ENCODE results near the gene CDHR5. TPM values are rescaled to one million over a fixed set of nuclear protein-coding genes. Genes with fewer than 3 reads are reported as not detected.

CDHR5 gene
- total RNA-seq, 1 experiment from 2014 or later: not detected

DNA sequence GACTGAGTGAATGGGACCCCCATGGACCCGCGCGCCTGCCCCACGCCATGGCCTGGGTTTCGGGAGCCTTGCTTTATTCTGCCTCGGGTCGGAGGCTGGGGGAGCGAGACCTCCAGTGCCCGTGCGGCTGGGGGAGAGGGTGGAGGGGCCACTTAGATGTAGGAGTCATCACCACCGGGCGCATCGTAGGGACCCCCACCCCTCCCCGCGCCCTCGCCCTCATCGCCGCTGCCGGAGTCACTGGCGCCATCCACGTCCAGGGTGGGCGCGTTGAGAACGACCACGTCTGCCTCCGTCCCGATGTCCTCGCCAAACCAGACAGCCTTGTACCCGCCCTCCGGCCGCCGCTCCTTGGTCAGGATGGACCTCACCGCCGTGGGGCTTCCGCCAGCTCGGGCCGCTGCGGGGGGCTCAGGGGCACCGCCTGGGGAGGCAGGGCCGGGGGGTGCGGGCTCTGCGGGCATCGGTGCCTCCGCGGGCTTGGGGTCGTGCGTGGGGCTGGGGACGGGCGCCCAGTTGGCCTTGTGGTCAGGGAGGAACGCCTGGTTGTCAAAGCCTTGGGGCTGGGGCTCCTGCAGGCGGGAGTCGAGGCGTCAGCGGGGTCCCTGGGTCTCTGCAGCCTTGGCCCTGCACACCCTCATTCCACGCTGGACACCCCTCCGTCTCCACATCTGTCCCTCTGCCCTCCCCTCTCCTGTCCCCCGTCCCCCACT lies 7.4 kb downstream of the CDHR5 start:
- DNase-seq (ENCODE audit: unreplicated experiment): no peak
- no peak overlapping the region for H3K27ac Mint-ChIP-seq (ENCODE audit: low read depth, unreplicated experiment)
- ChIA-PET POLR2A (interaction anchor here (0.6 kb wide), 1 partner anchor 321 kb away, joined by 4 read pairs; no protein-coding TSS in a partner anchor), CTCF (no interaction called here)
- no peaks in the 10 kb centered on the region for H3K9me3 Mint-ChIP-seq (ENCODE audit: unreplicated experiment)
- intact Hi-C loops (cut with micrococcal nuclease): loop anchor here (10.0 kb wide), 1 partner anchor 53 kb away; the partner anchor contains the start of genes LMNTD2 and RASSF7
- BruUV-seq (replicated peaks): no TSS peak
- TF ChIP-seq, protein P1, sequence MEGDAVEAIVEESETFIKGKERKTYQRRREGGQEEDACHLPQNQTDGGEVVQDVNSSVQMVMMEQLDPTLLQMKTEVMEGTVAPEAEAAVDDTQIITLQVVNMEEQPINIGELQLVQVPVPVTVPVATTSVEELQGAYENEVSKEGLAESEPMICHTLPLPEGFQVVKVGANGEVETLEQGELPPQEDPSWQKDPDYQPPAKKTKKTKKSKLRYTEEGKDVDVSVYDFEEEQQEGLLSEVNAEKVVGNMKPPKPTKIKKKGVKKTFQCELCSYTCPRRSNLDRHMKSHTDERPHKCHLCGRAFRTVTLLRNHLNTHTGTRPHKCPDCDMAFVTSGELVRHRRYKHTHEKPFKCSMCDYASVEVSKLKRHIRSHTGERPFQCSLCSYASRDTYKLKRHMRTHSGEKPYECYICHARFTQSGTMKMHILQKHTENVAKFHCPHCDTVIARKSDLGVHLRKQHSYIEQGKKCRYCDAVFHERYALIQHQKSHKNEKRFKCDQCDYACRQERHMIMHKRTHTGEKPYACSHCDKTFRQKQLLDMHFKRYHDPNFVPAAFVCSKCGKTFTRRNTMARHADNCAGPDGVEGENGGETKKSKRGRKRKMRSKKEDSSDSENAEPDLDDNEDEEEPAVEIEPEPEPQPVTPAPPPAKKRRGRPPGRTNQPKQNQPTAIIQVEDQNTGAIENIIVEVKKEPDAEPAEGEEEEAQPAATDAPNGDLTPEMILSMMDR (IDR thresholded peaks at IDR 0.05; ENCODE audit: unreplicated experiment): no peak
- peaks cover 30% of the 10 kb centered on the region for H3K36me3 Mint-ChIP-seq (ENCODE audit: insufficient read depth, unreplicated experiment)
- no peaks in the 10 kb centered on the region for H3K27me3 Mint-ChIP-seq (ENCODE audit: insufficient read depth, unreplicated experiment)
- H3K4me1 Mint-ChIP-seq (ENCODE audit: insufficient read depth, unreplicated experiment): peaks cover 6% of the 10 kb centered on the region
- no peak overlapping the region for H3K4me3 Mint-ChIP-seq (ENCODE audit: unreplicated experiment)

DNA sequence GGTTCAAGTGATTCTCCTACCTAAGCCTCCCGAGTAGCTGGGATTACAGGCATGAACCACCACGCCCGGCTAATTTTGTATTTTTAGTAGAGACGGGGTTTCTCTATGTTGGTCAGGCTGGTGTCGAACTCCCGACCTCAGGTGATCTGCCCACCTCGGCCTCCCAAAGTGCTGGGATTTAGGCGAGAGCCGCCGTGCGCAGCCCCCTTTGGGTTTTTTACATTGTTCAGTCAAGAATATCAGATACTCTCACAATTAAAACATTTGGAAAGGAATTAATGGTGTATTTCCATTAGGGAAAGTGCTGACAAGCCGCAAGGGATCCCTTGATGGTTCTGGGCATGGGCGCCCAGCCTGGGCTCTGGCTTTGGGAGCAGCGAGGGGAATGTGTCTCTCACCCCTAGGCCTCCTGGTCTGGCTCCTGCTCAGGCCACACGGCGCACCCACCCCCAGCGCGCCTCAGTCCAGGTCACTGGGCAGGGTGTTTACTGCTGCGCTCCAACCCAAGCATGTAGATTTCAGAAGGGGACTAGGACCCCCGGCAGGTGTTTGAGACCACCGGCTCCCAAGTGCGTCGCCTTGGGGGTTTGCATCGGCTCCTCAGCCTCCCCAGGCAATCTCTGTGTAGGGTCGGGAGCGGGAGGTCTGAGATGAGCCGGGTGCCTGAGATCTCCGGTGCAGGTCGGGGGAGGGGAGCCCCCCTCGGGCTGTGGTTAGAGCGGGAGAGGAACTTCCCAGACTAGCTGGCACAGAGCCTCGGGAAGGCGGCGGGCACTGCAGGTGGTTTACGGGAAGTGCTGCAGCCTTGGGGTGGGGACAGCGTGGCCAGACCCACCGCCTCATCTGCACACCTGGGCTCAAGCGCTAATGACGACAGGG lies 8.2 kb downstream of the CDHR5 start:
- Mint-ChIP-seq H3K27ac (ENCODE audit: low read depth, unreplicated experiment) (no peak overlapping the region), H3K36me3 (ENCODE audit: insufficient read depth, unreplicated experiment) (peaks cover 34% of the 10 kb centered on the region), H3K27me3 (ENCODE audit: insufficient read depth, unreplicated experiment) (no peaks in the 10 kb centered on the region), H3K4me3 (ENCODE audit: unreplicated experiment) (peak overlapping the region; percentile 73), H3K9me3 (ENCODE audit: unreplicated experiment) (no peaks in the 10 kb centered on the region), H3K4me1 (ENCODE audit: insufficient read depth, unreplicated experiment) (peaks cover 6% of the 10 kb centered on the region)
- TF ChIP-seq, protein P1 (IDR thresholded peaks at IDR 0.05; ENCODE audit: unreplicated experiment): no peak
- POLR2A ChIA-PET: interaction anchor here (0.6 kb wide), 1 partner anchor 74 kb away, joined by 4 read pairs; no protein-coding TSS in a partner anchor
- no TSS peak for BruUV-seq (replicated peaks)
- no peak for DNase-seq (ENCODE audit: unreplicated experiment)
- CTCF ChIA-PET: interaction anchor here (0.6 to 0.8 kb wide), 2 partner anchors 16 to 69 kb away, joined by 3 read pairs; no protein-coding TSS in a partner anchor
- intact Hi-C loops (cut with micrococcal nuclease): loop anchor here (10.0 kb wide), 1 partner anchor 52 kb away; the partner anchor contains the start of genes LMNTD2 and RASSF7

DNA sequence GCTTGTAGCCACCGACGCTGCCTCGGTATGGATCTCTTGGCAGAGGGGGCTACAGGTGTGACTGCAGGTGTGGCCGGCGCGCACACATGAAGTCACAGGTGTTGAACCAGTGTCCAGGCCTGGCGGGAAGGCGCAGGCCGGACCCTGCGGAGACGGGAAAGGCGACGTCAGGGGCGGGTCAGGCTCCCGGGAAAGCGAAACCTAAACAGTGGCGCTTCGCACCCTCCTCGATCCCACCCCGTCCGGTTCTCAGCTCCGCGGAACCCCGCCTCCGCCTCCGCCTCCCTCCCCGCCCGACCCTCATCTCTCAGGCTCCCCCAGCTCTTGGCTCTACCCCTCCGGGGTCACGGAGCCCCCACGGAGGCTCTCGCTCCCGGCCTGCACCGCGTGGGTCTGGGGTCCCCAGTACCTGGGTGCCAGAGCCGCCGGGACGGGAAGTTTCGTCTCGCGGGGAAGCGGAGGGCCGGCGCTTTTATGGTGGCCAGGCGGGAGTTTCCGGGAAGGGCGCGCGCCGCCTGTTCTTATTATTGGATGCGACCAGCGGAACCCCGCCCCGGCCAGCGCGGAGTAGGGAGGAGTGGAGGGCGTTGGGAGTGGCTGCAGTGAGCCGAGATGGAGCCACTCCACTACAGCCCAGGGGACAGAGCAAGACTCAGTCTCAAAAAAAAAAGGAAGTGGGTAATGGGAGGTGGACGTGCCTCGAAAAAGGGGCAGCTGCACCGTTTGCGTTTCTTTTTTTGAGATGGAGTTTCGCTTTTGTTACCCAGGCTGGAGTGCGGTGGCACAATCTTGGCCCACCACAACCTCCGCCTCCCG lies 9.0 kb downstream of the CDHR5 start, which contains the start of gene IRF7:
Gene IRF7, minus strand, starts transcription at position 447 of the 816 bp plus-strand sequence. CDS start 586 bp downstream, outside the sequence.
- Mint-ChIP-seq H3K27me3 (ENCODE audit: insufficient read depth, unreplicated experiment) (no peaks in the 10 kb centered on the region), H3K27ac (ENCODE audit: low read depth, unreplicated experiment) (peak within 1 kb of the TSS; percentile 16), H3K4me3 (ENCODE audit: unreplicated experiment) (peak within 1 kb of the TSS; percentile 73), H3K36me3 (ENCODE audit: insufficient read depth, unreplicated experiment) (peaks cover 38% of the 10 kb centered on the region), H3K4me1 (ENCODE audit: insufficient read depth, unreplicated experiment) (peaks cover 6% of the 10 kb centered on the region), H3K9me3 (ENCODE audit: unreplicated experiment) (no peaks in the 10 kb centered on the region)
- TSS peak; percentile 64 for BruUV-seq (replicated peaks)
- ChIA-PET POLR2A (interaction anchor here (0.5 to 0.9 kb wide), 4 partner anchors 40 to 194 kb away, joined by 3 to 4 read pairs (median 4); partner anchors contain the start of gene RPLP2), CTCF (interaction anchor here (0.6 to 0.8 kb wide), 3 partner anchors 17 to 68 kb away, joined by 3 to 4 read pairs (median 3); no protein-coding TSS in a partner anchor)
- intact Hi-C loops (cut with micrococcal nuclease): loop anchor here (10.0 kb wide), 1 partner anchor 51 kb away; the partner anchor contains the start of genes LMNTD2 and RASSF7
- peak; percentile 93 for DNase-seq (ENCODE audit: unreplicated experiment)
- TF ChIP-seq, protein P1 (IDR thresholded peaks at IDR 0.05; ENCODE audit: unreplicated experiment): no peak

All from MCF 10A (cell line).